Neural crest cell (in vitro differentiated cells): ENCODE measurements around the gene PARP9. TPM values are rescaled to one million over a fixed set of nuclear protein-coding genes. Genes with fewer than 3 reads are reported as not detected.

Experiments used
- DNase-seq: peaks from one replicate; pipeline ENCODE4 v3.0.0; 2021; ENCODE audit warnings: low read depth, mixed read lengths, low spot score
- H3K27ac Mint-ChIP-seq: one replicate; pipeline ENCODE4 v1.8.0; 2021; ENCODE audit warnings: mild to moderate bottlenecking, mixed read lengths; ENCODE audit not compliant: unreplicated experiment
- H3K27me3 Mint-ChIP-seq: 2 replicates; pipeline ENCODE4 v1.8.0; 2021; ENCODE audit warnings: low read depth, mild to moderate bottlenecking, mixed read lengths
- H3K36me3 Mint-ChIP-seq: 2 replicates; pipeline ENCODE4 v1.8.0; 2021; ENCODE audit warnings: low read depth, mild to moderate bottlenecking, mixed read lengths
- H3K4me1 Mint-ChIP-seq: 2 replicates; pipeline ENCODE4 v1.8.0; 2021; ENCODE audit warnings: mixed read lengths
- H3K4me3 Mint-ChIP-seq: one replicate; pipeline ENCODE4 v1.8.0; 2021; ENCODE audit warnings: mild to moderate bottlenecking, mixed read lengths
- H3K9me3 Mint-ChIP-seq: 2 replicates; pipeline ENCODE4 v1.8.0; 2021; ENCODE audit warnings: mixed read lengths
- CTCF ChIP-seq: fragments of 200-600 bp; sonication (generic); conservative IDR thresholded peaks from 2 replicates; pipeline ENCODE4 v1.5.0; 2021; ENCODE audit warnings: antibody characterized with exemption, mild to moderate bottlenecking
- long read RNA-seq: library from polyadenylated mRNA; unstranded; transcript quantifications from one replicate; pipeline ENCODE4 v2.0.0, GENCODE V29; 2020
- total RNA-seq: library from RNA; stranded (reverse); gene quantifications from 2 replicates; pipeline ENCODE4 v1.2.1, GENCODE V29; 2021

The PARP9 gene
- 2.8 and 3.0 TPM in 2 replicates for total RNA-seq
- long read RNA-seq, partial matches to known transcripts: 9 of 12 reads
- long read RNA-seq, other reads (novel, unspliced or antisense): 3 of 12 reads

GRCh38 chr3:122564155-122564912, at the start of gene PARP9, which contains the start of gene DTX3L:
Gene PARP9 (minus strand): TSS chr3:122564300. CDS start chr3:122559620, 4,680 bp downstream.
Gene DTX3L (plus strand): TSS chr3:122564338. CDS start chr3:122564427, 89 bp downstream.
- peak within 1 kb of the TSS; percentile 74 for H3K4me3 Mint-ChIP-seq
- no peaks in the 10 kb centered on the region for H3K27me3 Mint-ChIP-seq
- peak within 1 kb of the TSS; percentile 81 for H3K27ac Mint-ChIP-seq
- TF ChIP-seq CTCF: no peak
- H3K4me1 Mint-ChIP-seq: peaks cover 13% of the 10 kb centered on the region
- DNase-seq: peak; percentile 31
- no peaks in the 10 kb centered on the region for H3K36me3 Mint-ChIP-seq
- no peaks in the 10 kb centered on the region for H3K9me3 Mint-ChIP-seq

DNA sequence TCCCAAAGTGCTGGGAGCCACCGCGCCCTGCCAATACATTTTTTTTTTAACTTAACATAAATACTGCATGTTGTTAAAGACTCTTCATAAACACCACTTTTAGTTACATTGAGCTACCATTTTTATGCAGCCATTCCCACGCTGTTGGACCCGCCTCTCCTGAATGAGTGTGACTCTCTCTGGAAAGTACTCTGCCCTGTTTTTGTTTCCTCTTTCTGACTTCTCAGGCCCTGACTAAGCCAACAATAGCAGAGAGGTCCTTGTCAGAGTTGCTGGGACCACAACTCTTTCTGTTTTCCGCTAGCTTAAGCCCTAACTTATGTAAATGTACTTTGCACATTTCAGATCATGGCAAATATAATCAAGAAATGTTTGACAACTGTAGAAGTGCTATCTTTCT, 48.6 kb upstream of the PARP9 start:
- H3K27ac Mint-ChIP-seq: no peak overlapping the region
- H3K4me1 Mint-ChIP-seq: peaks cover 4% of the 10 kb centered on the region
- TF ChIP-seq CTCF: no peak
- H3K9me3 Mint-ChIP-seq: no peaks in the 10 kb centered on the region
- no peak for DNase-seq
- peaks cover 9% of the 10 kb centered on the region for H3K27me3 Mint-ChIP-seq
- no peak overlapping the region for H3K4me3 Mint-ChIP-seq
- H3K36me3 Mint-ChIP-seq: no peaks in the 10 kb centered on the region

DNA sequence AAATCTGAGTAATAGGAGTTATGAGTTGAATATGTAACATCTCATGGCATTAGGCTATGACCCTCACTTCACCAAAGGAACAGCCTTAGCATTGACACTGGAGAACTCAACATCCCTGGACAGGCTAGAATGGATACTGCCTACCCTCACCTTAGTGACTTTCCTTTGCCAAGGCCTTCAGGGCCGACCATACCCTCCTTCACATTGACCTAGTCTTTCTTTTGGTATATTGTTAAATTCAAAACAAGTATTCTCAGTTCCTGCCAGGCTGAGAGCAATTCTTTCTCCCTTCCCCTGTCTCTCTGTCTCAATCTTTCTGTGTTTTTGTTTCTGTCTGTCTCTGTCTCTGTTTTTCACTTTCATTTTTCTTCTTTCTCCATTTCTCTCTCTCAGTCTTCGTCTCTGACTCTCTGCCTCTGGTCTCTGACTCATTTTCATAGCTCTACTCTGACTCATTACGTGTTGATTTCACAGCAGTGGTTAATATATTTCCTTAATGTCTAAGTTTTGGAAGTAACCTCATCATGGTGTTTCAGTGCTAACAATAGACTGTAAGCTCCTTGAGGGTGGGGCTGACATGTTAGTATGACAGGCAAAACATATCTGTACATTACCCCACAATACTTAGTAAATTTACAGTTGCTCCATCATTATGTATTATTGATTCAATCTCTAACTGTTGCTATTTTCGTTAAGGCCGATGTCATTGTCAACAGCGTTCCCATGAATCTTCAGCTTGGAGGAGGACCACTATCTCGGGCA, 45.9 kb upstream of the PARP9 start:
- H3K9me3 Mint-ChIP-seq: no peaks in the 10 kb centered on the region

DNA sequence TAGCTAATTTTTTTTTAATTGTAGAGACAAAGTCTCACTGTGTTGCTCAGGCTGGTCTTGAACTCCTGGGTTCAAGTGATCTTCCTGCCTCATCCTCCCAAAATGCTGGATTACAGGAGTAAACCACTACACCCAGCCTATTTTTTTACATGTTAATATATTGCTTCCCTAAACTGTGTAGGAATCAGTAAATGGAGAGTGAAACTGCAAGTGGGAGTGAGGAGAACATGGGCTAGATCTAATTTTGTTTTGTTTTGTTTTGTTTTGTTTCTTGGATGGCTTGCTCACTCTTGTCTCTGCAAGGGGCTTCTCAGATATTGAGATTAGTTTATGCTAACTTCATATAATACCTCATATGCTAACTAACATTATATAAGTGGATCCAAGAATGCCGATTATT, 44.8 kb upstream of the PARP9 start:
- H3K4me3 Mint-ChIP-seq: no peak overlapping the region
- no peaks in the 10 kb centered on the region for H3K27me3 Mint-ChIP-seq
- peaks cover 4% of the 10 kb centered on the region for H3K4me1 Mint-ChIP-seq
- H3K36me3 Mint-ChIP-seq: no peaks in the 10 kb centered on the region
- no peak for DNase-seq
- H3K27ac Mint-ChIP-seq: no peak overlapping the region
- H3K9me3 Mint-ChIP-seq: no peaks in the 10 kb centered on the region
- no peak for TF ChIP-seq CTCF

More for the DNA sequence above, 45.9 kb upstream of the PARP9 start:
- no peak overlapping the region for H3K4me3 Mint-ChIP-seq
- no peaks in the 10 kb centered on the region for H3K36me3 Mint-ChIP-seq
- H3K27me3 Mint-ChIP-seq: no peaks in the 10 kb centered on the region
- TF ChIP-seq CTCF: no peak
- DNase-seq: no peak
- peak overlapping the region; percentile 4 for H3K27ac Mint-ChIP-seq
- H3K4me1 Mint-ChIP-seq: peaks cover 4% of the 10 kb centered on the region

DNA sequence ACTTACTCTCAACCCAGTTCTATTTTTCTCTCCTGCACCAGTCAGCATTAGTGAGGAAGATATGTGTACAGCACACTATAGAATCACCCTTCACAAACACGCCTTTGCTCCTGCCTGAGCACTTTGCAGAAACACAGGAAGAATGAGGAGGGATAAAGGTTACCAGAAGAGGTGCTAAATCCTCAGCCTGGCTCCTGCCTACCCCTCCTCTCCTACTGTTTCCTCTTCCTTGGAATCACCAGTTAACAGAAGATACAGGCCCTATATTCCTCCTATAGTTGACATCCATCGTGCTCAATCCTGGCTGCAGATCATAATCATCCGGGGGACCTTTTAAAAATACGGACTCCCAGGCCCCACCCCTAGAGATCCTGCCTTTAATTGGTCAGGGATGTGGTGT, 42.2 kb upstream of the PARP9 start:
- H3K4me1 Mint-ChIP-seq: no peaks in the 10 kb centered on the region
- H3K4me3 Mint-ChIP-seq: no peak overlapping the region
- peaks cover 6% of the 10 kb centered on the region for H3K27me3 Mint-ChIP-seq
- no peaks in the 10 kb centered on the region for H3K9me3 Mint-ChIP-seq
- H3K36me3 Mint-ChIP-seq: no peaks in the 10 kb centered on the region
- no peak overlapping the region for H3K27ac Mint-ChIP-seq
- no peak for TF ChIP-seq CTCF
- no peak for DNase-seq
